ENCODE results near the gene KRT36. TPM values are rescaled to one million over a fixed set of nuclear protein-coding genes. Genes with fewer than 3 reads are reported as not detected.

KRT36 gene
- total and polyA plus RNA-seq, 10 of the 15 experiments (the other 5 are each of a cell fraction or from before 2014, with no cell fraction given): not detected

GRCh38 chr17:41536741-41537613 is 47.3 kb upstream of the KRT36 start:
- H3K9ac ChIP-seq (ENCODE audit: control insufficient read depth, insufficient read depth, low read length): no peak overlapping the region
- H3K4me1 ChIP-seq (ENCODE audit: control insufficient read depth, insufficient read depth, low read length): no peaks in the 10 kb centered on the region
- 20% methylated on average over 7 of the region's 7 CpGs for WGBS (ENCODE audit: insufficient coverage, insufficient replicate concordance, low lambda C conversion rate, missing lambda C conversion rate)

More at GRCh38 chr17:41536741-41537613, 47.3 kb upstream of the KRT36 start:
- POLR2A ChIA-PET: interaction anchor here (0.6 kb wide), 1 partner anchor 129 kb away, joined by 4 read pairs; no protein-coding TSS in a partner anchor
- CTCF ChIA-PET: interaction anchor here (0.6 to 0.9 kb wide), 2 partner anchors 126 to 704 kb away, joined by 3 read pairs; no protein-coding TSS in a partner anchor
- H3K4me3 ChIP-seq: no peak overlapping the region
- H2AFZ ChIP-seq (ENCODE audit: control insufficient read depth, low read depth, low read length): no peak overlapping the region
- H3K4me2 ChIP-seq (ENCODE audit: control insufficient read depth, insufficient read depth): no peak overlapping the region
- no peaks in the 10 kb centered on the region for H4K20me1 ChIP-seq (ENCODE audit: control insufficient read depth, insufficient read depth)
- no peaks in the 10 kb centered on the region for H3K36me3 ChIP-seq (ENCODE audit: control insufficient read depth in 2 of 2, insufficient read depth in 2 of 2, low read length in 1 of 2)
- FAIRE-seq: no peak
- SMC1A ChIA-PET (ENCODE audit: uncharacterized antibody, unreplicated experiment): interaction anchor here (1.2 kb wide), 1 partner anchor 12 kb away, joined by 3 read pairs; no protein-coding TSS in a partner anchor
- peaks cover 0 to 2% of the 10 kb centered on the region in 2 experiments; a peak in 2 of 4 replicates for H3K27me3 ChIP-seq (replicated peaks in 1 of 2; ENCODE audit: control insufficient read depth in 2 of 2, insufficient read depth in 2 of 2, low read length in 1 of 2)
- no peak for ATAC-seq
- H3K9me3 ChIP-seq (replicated peaks; ENCODE audit: control insufficient read depth, insufficient read depth, low read length): no peaks in the 10 kb centered on the region
- RAD21 ChIA-PET (ENCODE audit: unreplicated experiment): no interaction called here
- BruUV-seq (replicated peaks): no TSS peak
- TF ChIP-seq IRF3 (IDR thresholded peaks at IDR 0.05): no peak
- intact Hi-C loops (cut with micrococcal nuclease; ENCODE audit: unreplicated experiment) (no loop called here), in situ Hi-C loops (cut with MboI) (no loop called here)
- no peak for DNase-seq (ENCODE audit: low read depth, low spot score)
- no peaks in the 10 kb centered on the region for H3K79me2 ChIP-seq (ENCODE audit: control insufficient read depth, insufficient read depth, low read length)
- no peak overlapping the region for H3K27ac ChIP-seq (ENCODE audit: control insufficient read depth, insufficient read depth)
